ENCODE data around the gene SIM1.

DNA sequence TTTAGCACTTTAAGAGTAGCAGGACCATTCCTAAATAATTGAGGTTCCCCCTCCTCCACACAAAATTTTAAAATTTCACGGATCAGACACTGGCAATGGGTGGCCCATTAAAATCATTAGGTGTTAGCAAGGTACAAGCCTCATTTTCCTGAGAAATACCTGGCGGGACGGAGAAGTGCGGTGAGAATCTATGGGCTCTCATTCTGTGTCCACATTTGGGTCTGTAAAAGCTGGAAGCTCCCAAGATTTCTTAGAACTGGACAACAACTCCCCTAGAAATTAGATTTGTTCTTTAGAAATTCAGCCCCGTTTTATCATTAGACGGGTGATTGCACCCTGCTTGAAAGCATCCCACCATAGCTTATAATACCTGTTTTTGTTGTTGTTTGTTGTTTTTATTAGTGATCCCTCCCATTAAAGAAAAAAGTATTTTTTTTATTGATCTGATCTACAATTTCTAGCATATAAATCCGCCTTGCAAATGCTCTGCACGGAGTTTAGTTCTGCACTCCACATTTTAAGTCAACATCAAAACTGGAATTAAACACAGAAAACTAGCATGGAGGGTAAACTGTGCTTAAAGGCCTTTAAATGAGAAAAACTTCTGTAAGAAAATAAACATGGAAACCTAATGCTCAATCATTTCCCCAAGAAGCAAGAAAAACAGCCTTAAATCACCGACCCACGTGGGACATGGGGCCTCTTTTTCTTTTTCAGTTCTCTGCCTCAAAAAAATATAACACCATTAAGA, 5.7 kb downstream of the SIM1 start:
- TF ChIP-seq, protein P1, sequence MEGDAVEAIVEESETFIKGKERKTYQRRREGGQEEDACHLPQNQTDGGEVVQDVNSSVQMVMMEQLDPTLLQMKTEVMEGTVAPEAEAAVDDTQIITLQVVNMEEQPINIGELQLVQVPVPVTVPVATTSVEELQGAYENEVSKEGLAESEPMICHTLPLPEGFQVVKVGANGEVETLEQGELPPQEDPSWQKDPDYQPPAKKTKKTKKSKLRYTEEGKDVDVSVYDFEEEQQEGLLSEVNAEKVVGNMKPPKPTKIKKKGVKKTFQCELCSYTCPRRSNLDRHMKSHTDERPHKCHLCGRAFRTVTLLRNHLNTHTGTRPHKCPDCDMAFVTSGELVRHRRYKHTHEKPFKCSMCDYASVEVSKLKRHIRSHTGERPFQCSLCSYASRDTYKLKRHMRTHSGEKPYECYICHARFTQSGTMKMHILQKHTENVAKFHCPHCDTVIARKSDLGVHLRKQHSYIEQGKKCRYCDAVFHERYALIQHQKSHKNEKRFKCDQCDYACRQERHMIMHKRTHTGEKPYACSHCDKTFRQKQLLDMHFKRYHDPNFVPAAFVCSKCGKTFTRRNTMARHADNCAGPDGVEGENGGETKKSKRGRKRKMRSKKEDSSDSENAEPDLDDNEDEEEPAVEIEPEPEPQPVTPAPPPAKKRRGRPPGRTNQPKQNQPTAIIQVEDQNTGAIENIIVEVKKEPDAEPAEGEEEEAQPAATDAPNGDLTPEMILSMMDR (IDR thresholded peaks at IDR 0.05 in 2 of 3, conservative IDR thresholded peaks at IDR 0.05 in 1 of 3; ENCODE audit: borderline replicate concordance in 1 of 3, insufficient read depth in 1 of 3, low read depth in 2 of 3, low read length in 2 of 3): no peak
- TF ChIP-seq POLR2A (IDR thresholded peaks at IDR 0.05; ENCODE audit: borderline replicate concordance, extremely low read depth, insufficient read depth, insufficient read length): no peak
- no peak for TF ChIP-seq CEBPB (IDR thresholded peaks at IDR 0.05; ENCODE audit: low read depth)
- TF ChIP-seq, protein P2, sequence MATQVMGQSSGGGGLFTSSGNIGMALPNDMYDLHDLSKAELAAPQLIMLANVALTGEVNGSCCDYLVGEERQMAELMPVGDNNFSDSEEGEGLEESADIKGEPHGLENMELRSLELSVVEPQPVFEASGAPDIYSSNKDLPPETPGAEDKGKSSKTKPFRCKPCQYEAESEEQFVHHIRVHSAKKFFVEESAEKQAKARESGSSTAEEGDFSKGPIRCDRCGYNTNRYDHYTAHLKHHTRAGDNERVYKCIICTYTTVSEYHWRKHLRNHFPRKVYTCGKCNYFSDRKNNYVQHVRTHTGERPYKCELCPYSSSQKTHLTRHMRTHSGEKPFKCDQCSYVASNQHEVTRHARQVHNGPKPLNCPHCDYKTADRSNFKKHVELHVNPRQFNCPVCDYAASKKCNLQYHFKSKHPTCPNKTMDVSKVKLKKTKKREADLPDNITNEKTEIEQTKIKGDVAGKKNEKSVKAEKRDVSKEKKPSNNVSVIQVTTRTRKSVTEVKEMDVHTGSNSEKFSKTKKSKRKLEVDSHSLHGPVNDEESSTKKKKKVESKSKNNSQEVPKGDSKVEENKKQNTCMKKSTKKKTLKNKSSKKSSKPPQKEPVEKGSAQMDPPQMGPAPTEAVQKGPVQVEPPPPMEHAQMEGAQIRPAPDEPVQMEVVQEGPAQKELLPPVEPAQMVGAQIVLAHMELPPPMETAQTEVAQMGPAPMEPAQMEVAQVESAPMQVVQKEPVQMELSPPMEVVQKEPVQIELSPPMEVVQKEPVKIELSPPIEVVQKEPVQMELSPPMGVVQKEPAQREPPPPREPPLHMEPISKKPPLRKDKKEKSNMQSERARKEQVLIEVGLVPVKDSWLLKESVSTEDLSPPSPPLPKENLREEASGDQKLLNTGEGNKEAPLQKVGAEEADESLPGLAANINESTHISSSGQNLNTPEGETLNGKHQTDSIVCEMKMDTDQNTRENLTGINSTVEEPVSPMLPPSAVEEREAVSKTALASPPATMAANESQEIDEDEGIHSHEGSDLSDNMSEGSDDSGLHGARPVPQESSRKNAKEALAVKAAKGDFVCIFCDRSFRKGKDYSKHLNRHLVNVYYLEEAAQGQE (IDR thresholded peaks at IDR 0.05; ENCODE audit: low read depth): no peak
- no peak for TF ChIP-seq YY1 (IDR thresholded peaks at IDR 0.05; ENCODE audit: extremely low read depth, insufficient replicate concordance, low read depth, low read length)
- TF ChIP-seq, protein P3, sequence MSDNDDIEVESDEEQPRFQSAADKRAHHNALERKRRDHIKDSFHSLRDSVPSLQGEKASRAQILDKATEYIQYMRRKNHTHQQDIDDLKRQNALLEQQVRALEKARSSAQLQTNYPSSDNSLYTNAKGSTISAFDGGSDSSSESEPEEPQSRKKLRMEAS (IDR thresholded peaks at IDR 0.05): no peak
- no peak for TF ChIP-seq ZNF274 (IDR thresholded peaks at IDR 0.05; ENCODE audit: low read depth, low read length)
- TF ChIP-seq, protein P4, sequence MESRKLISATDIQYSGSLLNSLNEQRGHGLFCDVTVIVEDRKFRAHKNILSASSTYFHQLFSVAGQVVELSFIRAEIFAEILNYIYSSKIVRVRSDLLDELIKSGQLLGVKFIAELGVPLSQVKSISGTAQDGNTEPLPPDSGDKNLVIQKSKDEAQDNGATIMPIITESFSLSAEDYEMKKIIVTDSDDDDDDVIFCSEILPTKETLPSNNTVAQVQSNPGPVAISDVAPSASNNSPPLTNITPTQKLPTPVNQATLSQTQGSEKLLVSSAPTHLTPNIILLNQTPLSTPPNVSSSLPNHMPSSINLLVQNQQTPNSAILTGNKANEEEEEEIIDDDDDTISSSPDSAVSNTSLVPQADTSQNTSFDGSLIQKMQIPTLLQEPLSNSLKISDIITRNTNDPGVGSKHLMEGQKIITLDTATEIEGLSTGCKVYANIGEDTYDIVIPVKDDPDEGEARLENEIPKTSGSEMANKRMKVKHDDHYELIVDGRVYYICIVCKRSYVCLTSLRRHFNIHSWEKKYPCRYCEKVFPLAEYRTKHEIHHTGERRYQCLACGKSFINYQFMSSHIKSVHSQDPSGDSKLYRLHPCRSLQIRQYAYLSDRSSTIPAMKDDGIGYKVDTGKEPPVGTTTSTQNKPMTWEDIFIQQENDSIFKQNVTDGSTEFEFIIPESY (IDR thresholded peaks at IDR 0.05; ENCODE audit: extremely low read depth, insufficient replicate concordance, low read length): no peak
- no peak for TF ChIP-seq EZH2 (IDR thresholded peaks at IDR 0.05)
- TF ChIP-seq EZH2phosphoT487 (IDR thresholded peaks at IDR 0.05; ENCODE audit: borderline replicate concordance): no peak
